ENCODE results near the gene ITGBL1. TPM values are rescaled to one million over a fixed set of nuclear protein-coding genes. Genes with fewer than 3 reads are reported as not detected.

The ITGBL1 gene
- total RNA-seq, 1 experiment from 2014 or later: 0.34 TPM

DNA sequence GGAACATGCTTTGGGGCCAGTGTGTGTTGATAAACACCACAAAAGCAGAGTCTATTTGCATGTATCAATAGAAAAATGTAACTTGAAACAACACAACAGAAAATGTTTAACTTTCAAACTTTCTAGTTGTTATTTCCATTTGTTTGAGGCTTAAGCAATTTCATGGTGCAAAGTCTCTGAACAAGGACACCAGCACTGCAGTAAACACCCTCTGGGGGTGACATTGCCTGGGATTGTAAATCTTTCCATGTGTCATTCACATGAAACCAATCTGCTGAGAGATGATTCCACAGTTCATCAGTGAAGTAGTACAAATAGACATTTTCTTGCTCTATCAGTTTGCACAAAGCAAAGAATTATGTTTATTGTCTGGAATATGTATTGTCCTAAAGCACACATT, 124.5 kb downstream of the ITGBL1 start:
- no peak for DNase-seq (ENCODE audit: low read depth, low spot score)
- in situ Hi-C loops (cut with HindIII; ENCODE audit: low pct_unique_long_range_greater_than_20kb, low sequenced_read_pairs): no loop called here

DNA sequence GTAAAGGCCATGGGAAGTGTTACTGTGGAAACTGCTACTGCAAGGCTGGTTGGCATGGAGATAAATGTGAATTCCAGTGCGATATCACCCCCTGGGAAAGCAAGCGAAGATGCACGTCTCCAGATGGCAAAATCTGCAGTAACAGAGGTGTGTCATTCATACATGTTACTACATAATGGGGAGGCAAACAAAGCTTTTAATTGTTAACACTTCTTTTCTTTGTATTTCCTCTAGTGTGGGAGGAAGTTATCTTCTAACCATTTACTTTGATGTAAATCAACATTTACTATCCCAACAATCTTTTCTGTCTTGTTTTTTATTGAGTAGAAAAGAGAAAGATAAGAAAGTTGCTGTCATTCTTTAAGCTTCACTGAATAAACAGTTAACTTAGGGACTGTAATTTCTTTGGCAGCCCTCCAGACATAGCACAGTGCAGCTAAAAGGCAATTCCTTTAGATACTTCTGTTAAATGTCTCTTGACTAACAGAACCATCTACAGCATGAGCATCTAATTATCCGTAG, 126.9 kb downstream of the ITGBL1 start:
- DNase-seq (ENCODE audit: low read depth, low spot score): no peak
- in situ Hi-C loops (cut with HindIII; ENCODE audit: low pct_unique_long_range_greater_than_20kb, low sequenced_read_pairs): no loop called here

GRCh38 chr13:101584331-101584730, 131.9 kb downstream of the ITGBL1 start:
- DNase-seq (ENCODE audit: low read depth, low spot score): no peak
- in situ Hi-C loops (cut with HindIII; ENCODE audit: low pct_unique_long_range_greater_than_20kb, low sequenced_read_pairs): no loop called here

DNA sequence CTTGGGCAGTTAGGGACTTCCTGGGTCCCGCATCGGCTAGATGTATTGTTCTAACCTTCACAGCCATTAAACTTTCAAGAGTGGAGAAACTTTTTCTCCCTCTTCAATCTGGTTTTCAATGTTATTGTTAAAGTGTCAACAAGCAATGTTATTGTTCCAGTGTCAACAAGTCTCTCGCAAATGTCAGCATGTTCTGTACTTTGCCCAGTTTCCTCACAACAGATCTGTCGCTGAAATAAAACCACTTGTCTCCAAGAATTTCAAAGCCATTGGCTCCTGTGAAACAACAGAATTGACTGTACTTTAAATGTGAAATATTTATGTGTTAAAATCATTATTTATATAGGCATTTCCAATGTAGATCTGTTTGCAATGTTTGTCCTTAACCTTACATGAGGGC, 138.0 kb downstream of the ITGBL1 start:
- in situ Hi-C loops (cut with HindIII; ENCODE audit: low pct_unique_long_range_greater_than_20kb, low sequenced_read_pairs): no loop called here
- DNase-seq (ENCODE audit: low read depth, low spot score): no peak

DNA sequence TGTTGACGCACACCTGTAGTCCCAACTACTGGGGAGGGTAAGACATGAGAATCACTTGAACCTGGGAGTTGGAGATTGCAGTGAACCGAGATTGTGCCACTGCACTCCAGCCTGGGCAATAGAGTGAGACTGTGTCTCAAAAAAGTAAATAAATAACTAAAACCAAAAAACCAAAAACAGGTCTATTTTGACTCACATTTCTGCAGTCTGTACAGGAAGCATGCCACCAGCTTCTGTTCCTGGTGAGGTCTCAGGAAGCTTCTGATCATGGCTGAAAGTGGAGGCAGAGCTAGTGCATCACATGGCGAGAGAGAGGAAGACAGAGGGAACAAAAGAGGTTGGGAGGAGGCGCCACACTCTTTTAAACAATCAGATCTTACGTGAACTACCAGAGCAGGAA, 142.5 kb downstream of the ITGBL1 start:
- DNase-seq (ENCODE audit: low read depth, low spot score): no peak
- in situ Hi-C loops (cut with HindIII; ENCODE audit: low pct_unique_long_range_greater_than_20kb, low sequenced_read_pairs): no loop called here

- no peak for DNase-seq (ENCODE audit: low read depth, low spot score)
- in situ Hi-C loops (cut with HindIII; ENCODE audit: low pct_unique_long_range_greater_than_20kb, low sequenced_read_pairs): no loop called here
Observed at GRCh38 chr13:101596803-101597202, 144.3 kb downstream of the ITGBL1 start.

- in situ Hi-C loops (cut with HindIII; ENCODE audit: low pct_unique_long_range_greater_than_20kb, low sequenced_read_pairs): no loop called here
- no peak for DNase-seq (ENCODE audit: low read depth, low spot score)
Observed at GRCh38 chr13:101611491-101612475, 159.3 kb downstream of the ITGBL1 start.

DNA sequence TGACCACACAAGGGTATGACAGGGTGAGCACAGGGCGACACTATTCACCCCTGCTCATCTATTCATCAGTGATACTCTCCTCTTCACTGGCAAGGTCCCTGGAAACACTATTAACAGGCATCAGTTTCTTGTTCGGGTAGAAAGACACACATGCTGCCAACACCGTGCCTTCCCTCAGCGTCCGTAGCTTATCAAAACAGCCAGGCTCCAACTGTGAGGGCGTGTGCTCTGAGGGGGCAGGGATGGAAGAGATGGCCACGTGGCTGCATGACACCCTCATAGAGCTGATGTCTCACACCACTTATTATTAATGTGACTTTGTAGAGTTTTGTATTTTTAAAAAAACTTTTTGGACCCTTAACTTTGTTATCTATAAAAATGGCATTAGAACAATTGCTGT, 160.3 kb downstream of the ITGBL1 start:
- in situ Hi-C loops (cut with HindIII; ENCODE audit: low pct_unique_long_range_greater_than_20kb, low sequenced_read_pairs): no loop called here
- DNase-seq (ENCODE audit: low read depth, low spot score): no peak

- in situ Hi-C loops (cut with HindIII; ENCODE audit: low pct_unique_long_range_greater_than_20kb, low sequenced_read_pairs): no loop called here
- DNase-seq (ENCODE audit: low read depth, low spot score): no peak
Observed at GRCh38 chr13:101614491-101614890, 162.0 kb downstream of the ITGBL1 start.

GRCh38 chr13:101618440-101619187, 166.1 kb downstream of the ITGBL1 start:
- DNase-seq (ENCODE audit: low read depth, low spot score): no peak
- in situ Hi-C loops (cut with HindIII; ENCODE audit: low pct_unique_long_range_greater_than_20kb, low sequenced_read_pairs): no loop called here

GRCh38 chr13:101621099-101621498, 168.6 kb downstream of the ITGBL1 start:
- DNase-seq (ENCODE audit: low read depth, low spot score): no peak
- in situ Hi-C loops (cut with HindIII; ENCODE audit: low pct_unique_long_range_greater_than_20kb, low sequenced_read_pairs): no loop called here

GRCh38 chr13:101623470-101624209, 171.2 kb downstream of the ITGBL1 start:
- in situ Hi-C loops (cut with HindIII; ENCODE audit: low pct_unique_long_range_greater_than_20kb, low sequenced_read_pairs): no loop called here
- no peak for DNase-seq (ENCODE audit: low read depth, low spot score)

DNA sequence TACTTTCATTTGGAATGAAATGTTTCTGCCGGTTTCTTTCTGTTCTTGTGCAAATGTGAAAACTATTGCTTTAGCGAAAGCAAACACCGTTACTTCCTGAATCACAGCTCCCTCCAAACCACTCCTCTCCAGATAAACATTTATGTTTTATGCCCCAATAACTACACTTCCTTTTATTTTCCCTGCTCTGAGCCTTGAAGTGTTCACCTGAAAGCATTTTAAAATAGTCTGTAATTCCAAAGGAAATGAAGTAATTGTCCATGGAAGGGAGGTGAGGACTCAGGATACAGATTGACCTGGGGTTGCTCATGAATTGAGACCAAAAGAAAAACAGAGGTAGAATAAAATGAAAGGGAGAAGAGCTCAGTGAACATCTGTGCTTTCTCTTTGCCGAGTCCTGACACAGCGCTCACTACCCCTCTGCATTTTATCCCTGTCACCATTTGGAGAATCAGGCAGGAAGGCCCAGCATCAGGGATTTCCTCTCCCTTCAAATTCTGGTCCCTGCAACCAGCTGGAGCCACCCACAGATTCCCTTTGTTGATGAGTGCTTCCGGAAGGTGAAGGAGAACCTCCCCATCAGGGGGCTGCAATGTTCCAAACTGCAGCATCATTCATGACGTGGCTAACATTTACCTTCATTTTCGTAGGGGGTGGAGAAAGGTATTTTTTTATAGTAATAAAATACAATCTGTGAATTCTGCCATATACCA, 171.9 kb downstream of the ITGBL1 start:
- no peak for DNase-seq (ENCODE audit: low read depth, low spot score)
- in situ Hi-C loops (cut with HindIII; ENCODE audit: low pct_unique_long_range_greater_than_20kb, low sequenced_read_pairs): no loop called here

DNA sequence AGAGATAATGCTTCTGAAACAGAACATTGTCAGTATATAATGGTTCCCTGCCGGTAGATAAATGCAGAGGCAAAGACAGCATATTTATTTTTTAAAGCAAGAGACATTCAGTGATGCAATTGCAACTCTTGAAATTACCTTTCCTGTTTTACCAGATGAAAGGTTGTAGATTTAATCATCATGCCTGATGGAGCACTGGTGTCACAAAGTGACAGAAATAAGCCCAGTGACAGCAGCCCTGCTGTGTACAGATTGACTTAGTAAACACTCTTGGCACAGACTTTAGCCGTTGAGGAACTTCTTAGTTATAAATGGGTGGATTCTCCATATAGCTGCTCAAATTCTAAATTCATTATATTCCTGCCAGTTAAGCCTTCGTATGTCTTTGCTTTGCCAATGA, 172.5 kb downstream of the ITGBL1 start:
- no peak for DNase-seq (ENCODE audit: low read depth, low spot score)
- in situ Hi-C loops (cut with HindIII; ENCODE audit: low pct_unique_long_range_greater_than_20kb, low sequenced_read_pairs): no loop called here

- in situ Hi-C loops (cut with HindIII; ENCODE audit: low pct_unique_long_range_greater_than_20kb, low sequenced_read_pairs): no loop called here
- no peak for DNase-seq (ENCODE audit: low read depth, low spot score)
Observed at GRCh38 chr13:101626925-101627555, 174.6 kb downstream of the ITGBL1 start.

DNA sequence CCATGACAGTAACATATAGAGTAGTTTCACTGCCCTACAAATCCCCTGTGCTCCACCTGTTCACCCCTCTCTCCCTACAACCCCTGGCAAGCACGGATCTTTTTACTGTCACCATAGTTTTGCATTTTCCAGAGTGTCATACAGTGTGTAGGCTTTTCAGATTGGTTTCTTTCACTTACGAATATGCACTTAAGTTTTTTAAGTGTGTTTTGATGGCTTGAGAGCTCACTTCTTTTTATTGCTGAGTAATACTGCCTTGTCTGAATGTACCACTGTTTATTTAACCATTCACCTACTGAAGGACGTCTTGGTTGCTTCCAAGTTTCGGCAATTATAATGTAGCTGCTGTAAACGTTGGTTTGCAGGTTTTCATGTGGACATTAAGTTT, 175.1 kb downstream of the ITGBL1 start:
- in situ Hi-C loops (cut with HindIII; ENCODE audit: low pct_unique_long_range_greater_than_20kb, low sequenced_read_pairs): no loop called here
- no peak for DNase-seq (ENCODE audit: low read depth, low spot score)

DNA sequence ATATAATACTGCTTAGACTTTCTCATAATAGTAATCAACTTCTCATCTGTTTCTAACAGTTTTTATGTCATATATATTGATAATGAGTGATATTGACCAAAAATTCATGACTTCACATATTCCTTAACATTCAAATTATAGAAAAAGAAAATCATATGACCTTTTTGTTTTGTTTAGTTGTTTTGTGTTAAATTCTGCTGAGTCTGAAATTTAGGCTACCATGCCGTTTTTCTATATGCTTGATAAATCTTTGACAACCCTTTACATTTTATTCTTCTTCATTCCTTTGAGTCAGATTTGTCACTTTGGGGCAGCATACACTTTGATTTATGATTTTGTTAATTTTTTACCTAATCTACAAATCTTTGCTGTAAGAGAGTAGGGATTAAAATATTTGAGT, 176.4 kb downstream of the ITGBL1 start:
- in situ Hi-C loops (cut with HindIII; ENCODE audit: low pct_unique_long_range_greater_than_20kb, low sequenced_read_pairs): no loop called here

More for the DNA sequence above, 176.4 kb downstream of the ITGBL1 start:
- no peak for DNase-seq (ENCODE audit: low read depth, low spot score)
